ENCODE results near the gene DMD.

The DMD gene

DNA sequence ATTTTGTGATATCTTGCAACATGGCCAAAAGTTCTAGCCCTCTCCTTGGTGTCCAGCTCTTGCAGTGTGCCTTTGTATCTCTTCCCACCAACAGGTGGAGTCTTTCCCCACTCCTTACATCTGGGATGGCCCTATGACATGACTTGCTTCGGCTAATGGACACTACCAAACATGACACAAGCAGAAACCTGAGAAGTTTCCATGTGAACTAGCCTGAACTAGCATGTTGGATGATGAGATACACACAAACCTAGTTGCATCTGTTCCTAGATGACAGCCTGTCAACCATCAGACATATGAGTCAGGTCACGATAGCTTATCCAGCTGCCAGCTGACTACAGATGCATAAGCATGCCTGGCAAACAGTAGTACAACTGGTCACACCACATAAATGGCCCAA is 1932.0 kb downstream of the DMD start:
- no peak for DNase-seq (ENCODE audit: low spot score)

DNA sequence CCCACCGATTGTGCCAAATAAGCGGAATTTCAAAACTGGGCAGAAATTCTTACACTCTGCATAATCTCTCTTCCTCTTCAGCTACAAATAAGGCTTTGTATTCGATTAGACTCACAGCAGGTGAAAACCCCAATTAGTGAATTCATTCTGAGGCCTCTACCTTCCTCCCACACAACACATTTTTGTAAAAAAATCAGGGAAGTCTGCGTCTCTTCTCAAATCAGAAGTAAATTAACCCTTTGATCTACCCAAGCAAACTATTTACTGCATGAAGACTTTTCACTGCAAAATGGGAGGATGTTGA is 1938.9 kb downstream of the DMD start:
- DNase-seq (ENCODE audit: low spot score) = no peak

DNA sequence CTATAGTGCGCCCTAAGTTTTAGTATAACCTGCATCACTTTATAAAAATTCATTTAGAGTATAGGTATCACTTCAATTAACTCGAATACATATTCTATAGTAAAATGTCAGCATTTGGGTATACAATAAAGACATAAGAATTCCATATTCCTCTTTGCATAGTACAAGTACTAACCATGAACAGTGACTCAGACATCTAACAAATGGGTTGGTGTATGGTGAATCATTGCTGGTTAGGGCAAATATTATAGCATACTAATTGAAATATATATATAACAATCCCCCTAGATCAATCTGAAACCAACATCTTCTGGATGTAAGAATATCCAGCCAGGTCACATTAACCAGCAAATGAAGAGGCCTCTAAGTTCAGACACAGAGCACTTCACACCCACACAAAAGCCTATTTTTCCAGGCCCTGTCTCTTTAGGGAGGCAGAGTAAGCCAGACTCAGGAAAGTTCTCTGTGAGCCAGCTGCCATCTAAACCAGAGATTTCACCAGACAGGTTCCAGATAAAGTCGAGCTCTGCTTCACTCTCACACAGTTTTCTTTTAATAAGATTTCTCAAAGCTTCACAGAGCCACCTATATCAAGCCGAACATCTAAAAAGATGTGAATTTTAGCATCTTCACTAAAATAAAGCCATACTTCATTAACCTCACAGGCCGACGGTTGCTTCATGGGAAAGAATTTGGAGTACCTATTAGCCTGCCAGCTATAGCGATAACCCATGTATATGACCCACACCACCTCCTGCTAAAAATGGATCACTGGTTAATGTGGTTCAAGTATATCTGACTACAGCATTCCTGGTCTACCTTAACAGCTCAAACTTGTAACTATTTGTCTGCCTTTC is 1939.5 kb downstream of the DMD start:
- no peak for DNase-seq (ENCODE audit: low spot score)

- DNase-seq (ENCODE audit: low spot score) = no peak
These were observed 1941.4 kb downstream of the DMD start for GRCh38 chrX:31269914-31270313.

GRCh38 chrX:31268359-31268758 is 1943.0 kb downstream of the DMD start:
- DNase-seq (ENCODE audit: low spot score) = no peak

- no peak for DNase-seq (ENCODE audit: low spot score)
These were observed 1944.9 kb downstream of the DMD start for GRCh38 chrX:31266203-31267076.

DNA sequence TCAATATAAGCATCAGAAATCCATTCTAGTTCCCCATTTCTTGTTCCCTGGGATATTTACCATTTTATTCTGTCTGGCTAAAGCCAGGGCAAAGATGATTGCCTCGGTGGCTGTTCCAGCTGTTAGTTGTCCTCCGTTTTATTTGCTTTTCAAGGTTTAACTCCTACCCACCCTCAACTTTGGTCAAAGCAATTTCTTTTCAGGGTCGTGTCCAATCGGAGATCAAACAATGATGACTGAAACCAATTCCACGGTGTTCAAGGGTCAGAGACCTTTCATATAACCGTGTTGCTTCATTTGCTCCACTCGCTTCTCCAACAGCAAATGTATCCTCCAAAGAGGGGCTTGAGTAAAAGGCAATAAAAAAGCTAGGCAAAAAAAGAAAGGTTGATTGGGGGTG is 1946.0 kb downstream of the DMD start:
- no peak for DNase-seq (ENCODE audit: low spot score)

- DNase-seq (ENCODE audit: low spot score) = no peak
These were observed 1951.0 kb downstream of the DMD start for GRCh38 chrX:31260351-31260750.

DNA sequence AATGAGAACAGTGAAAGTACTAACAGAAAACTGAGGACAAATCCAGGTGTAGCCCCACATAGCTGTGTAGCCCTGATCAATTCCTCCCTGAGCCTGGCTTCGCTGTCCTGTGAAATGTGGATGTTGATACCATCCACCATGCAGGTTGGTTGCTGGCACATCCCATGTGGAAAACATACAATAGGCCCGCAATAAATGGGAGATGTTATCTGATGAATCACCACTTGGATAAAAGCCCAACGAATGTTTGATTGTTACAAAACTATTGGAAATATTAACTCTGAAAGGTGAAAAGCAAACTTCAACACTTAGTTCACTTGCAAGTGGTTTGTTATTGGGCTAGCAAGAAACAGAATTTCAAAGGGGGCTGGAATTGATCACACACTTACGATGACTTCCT is 1953.2 kb downstream of the DMD start:
- DNase-seq (ENCODE audit: low spot score) = no peak

- no peak for DNase-seq (ENCODE audit: low spot score)
These were observed 1955.9 kb downstream of the DMD start for GRCh38 chrX:31255310-31256033.

GRCh38 chrX:31252133-31252532 is 1959.2 kb downstream of the DMD start:
- no peak for DNase-seq (ENCODE audit: low spot score)

DNA sequence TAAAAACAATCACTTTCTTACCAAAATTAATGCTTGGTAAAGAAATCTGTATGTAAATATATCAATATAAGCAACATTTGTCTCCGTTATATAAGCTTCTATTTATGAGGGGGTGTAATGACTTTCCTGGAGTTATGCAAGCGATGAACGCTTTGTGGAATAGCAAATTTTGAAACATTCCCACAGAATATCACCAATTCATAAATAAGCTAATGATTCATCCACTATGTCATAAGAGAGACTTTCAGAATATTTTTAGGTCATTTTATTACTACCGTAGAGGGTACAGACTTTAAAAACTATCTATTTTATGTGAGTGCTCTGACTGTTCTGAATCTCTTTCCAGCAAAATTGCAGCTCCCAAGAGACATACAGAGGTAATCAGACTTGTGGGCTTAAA is 1960.0 kb downstream of the DMD start:
- DNase-seq (ENCODE audit: low spot score) = no peak

- DNase-seq (ENCODE audit: low spot score) = no peak
These were observed 1965.6 kb downstream of the DMD start for GRCh38 chrX:31245714-31246113.

DNA sequence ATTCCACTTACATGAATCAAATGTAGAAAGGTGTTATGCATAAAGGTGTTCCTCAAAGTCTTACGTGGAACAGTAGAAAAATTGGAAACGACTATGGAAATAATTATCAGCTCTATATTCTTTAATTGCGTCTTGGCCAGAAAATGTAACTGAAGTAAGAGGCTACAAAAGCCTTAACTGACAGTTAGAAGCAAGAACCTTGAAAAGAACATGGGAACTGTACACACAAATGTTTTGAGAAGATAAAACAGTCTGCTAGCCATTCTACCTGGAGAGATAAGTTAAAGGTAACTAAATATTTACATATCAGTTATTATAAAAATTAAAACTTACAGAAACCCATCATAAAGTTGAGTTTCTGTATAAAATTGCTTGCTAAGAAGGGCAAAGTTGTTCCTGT is 1967.5 kb downstream of the DMD start:
- DNase-seq (ENCODE audit: low spot score) = no peak

DNA sequence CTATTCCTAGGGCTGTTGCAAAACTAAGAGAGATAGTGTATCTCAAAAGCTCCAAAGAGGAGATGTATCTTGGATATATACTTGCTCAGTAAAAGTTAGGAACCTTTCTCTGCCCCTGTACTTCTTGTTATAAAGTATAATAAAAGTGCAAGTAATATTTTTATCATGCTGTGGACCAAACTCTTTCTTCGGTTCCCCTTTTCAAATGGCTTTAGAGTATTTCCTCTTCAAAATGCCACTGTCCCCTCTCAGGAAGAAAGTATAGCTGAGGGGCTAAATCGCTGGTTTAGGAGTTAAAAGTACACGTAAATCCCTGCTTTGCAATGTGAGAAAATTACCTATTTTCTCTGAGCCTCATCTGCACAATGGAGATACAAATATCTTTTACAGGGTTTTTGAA is 1970.4 kb downstream of the DMD start:
- no peak for DNase-seq (ENCODE audit: low spot score)

DNA sequence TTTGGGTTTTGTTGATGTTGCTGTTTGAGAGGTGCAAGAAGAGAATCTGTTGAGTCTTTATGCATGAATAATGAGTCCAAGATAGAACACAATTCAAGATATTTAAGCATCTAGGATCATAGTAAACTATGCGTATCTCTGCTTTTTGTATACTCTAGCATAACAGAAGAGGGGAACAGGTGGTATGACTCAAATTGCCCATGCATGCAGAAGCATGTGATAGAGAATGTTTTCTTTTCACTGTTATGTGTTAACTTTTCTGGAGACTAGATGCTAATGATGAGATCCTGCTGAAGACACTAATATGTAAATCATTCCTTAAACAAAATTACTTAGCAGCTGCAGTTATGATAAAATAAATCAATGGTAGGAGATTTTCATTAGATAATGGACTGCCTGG is 1974.2 kb downstream of the DMD start:
- DNase-seq (ENCODE audit: low spot score) = no peak

GRCh38 chrX:31236231-31236630 is 1975.1 kb downstream of the DMD start:
- DNase-seq (ENCODE audit: low spot score) = no peak

DNA sequence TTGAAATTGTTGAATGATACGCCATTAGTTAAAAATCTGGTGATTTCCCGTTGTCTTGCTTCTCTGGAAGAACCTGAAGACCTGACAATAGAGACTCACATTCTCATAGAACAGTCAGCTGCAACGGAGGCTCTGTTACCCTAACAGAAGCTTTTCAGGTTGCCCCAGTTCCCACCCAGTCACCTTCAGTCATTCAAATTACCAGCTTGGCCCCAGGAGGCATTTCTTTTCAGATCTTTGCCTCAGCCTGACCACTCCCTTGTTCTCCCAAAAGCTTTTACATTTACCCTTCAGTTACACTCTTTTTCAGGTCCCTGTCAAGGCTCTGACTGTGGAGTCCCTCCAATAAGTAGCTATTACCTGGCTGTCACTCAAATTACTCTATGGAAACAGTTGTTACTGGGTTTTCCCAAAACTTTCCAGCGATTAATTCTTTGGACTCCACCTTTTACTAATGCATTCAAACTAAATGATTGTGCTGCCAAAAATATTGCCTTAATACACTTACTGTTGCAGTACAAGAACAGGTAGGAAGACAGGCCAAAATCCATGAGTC is 1977.3 kb downstream of the DMD start:
- DNase-seq (ENCODE audit: low spot score) = no peak

DNA sequence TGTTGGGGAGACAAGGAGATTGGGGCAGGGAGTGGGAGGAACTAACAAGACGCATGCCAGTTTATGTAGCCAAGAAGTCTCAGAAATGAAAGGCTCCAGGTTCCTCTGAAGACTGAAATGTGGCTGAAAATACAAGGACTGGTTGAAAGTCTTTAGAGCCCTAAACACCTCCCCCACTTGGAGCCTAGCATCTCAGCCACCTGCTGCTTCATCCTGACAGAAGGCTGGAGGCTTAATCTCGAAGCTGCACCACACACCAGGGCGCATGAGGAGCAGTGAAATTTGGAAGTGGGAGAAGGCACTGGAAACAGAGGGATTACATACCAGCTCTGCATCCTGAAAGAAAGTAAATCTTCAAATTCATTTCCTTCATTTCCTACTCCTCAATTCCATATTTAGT is 1978.8 kb downstream of the DMD start:
- no peak for DNase-seq (ENCODE audit: low spot score)

GRCh38 chrX:31228909-31229308 is 1982.4 kb downstream of the DMD start:
- no peak for DNase-seq (ENCODE audit: low spot score)

GRCh38 chrX:31228415-31228832 is 1982.9 kb downstream of the DMD start:
- DNase-seq (ENCODE audit: low spot score) = no peak

- no peak for DNase-seq (ENCODE audit: low spot score)
These were observed 1984.1 kb downstream of the DMD start for GRCh38 chrX:31227250-31227649.

Measured in LoVo (cell line).